GM20431 (cell line): ENCODE results near the gene TAB2.

Source experiments
- in situ Hi-C: fragments of 300-500 bp; cut with MseI, MboI; formaldehyde crosslinking; loops from one replicate; pipeline ENCODE4 v1.15.0; 2020; ENCODE audit warnings: low sequenced_read_pairs; ENCODE audit not compliant: unreplicated experiment

TAB2 gene

GRCh38 chr6:149397384-149397783, 79.9 kb downstream of the TAB2 start:
- in situ Hi-C loops: no loop called here

- in situ Hi-C loops: no loop called here
These were observed 82.5 kb downstream of the TAB2 start, which contains the start of gene SUMO4 for GRCh38 chr6:149400050-149400449. Gene SUMO4 (plus strand): TSS chr6:149400262. CDS start chr6:149400392, 130 bp downstream.

GRCh38 chr6:149403534-149403933, 86.0 kb downstream of the TAB2 start:
- in situ Hi-C loops: no loop called here

GRCh38 chr6:149405823-149406765, 88.6 kb downstream of the TAB2 start:
- in situ Hi-C loops: no loop called here

GRCh38 chr6:149409617-149410016, 92.1 kb downstream of the TAB2 start:
- in situ Hi-C loops: no loop called here

GRCh38 chr6:149410557-149410956, 93.0 kb downstream of the TAB2 start:
- in situ Hi-C loops: no loop called here

GRCh38 chr6:149414009-149414408, 96.5 kb downstream of the TAB2 start:
- in situ Hi-C loops: no loop called here

GRCh38 chr6:149414821-149415220, 97.3 kb downstream of the TAB2 start:
- in situ Hi-C loops: no loop called here

GRCh38 chr6:149419696-149420404, 102.3 kb downstream of the TAB2 start:
- in situ Hi-C loops: loop anchor here (10.0 kb wide), 1 partner anchor 395 kb away; no protein-coding TSS in a partner anchor

GRCh38 chr6:149421132-149421531, 103.6 kb downstream of the TAB2 start:
- in situ Hi-C loops: loop anchor here (10.0 kb wide), 1 partner anchor 396 kb away; no protein-coding TSS in a partner anchor

GRCh38 chr6:149422581-149422980, 105.1 kb downstream of the TAB2 start:
- in situ Hi-C loops: loop anchor here (10.0 kb wide), 1 partner anchor 398 kb away; no protein-coding TSS in a partner anchor

- in situ Hi-C loops: loop anchor here (10.0 kb wide), 1 partner anchor 399 kb away; no protein-coding TSS in a partner anchor
These were observed 106.5 kb downstream of the TAB2 start for GRCh38 chr6:149423964-149424440.

- in situ Hi-C loops: loop anchor here (10.0 to 25.0 kb wide), 2 partner anchors 338 to 400 kb away; no protein-coding TSS in a partner anchor
These were observed 107.7 kb downstream of the TAB2 start for GRCh38 chr6:149425224-149425623.

GRCh38 chr6:149425754-149426153, 108.2 kb downstream of the TAB2 start:
- in situ Hi-C loops: loop anchor here (10.0 to 25.0 kb wide), 2 partner anchors 338 to 401 kb away; no protein-coding TSS in a partner anchor

GRCh38 chr6:149428606-149429005, 111.1 kb downstream of the TAB2 start:
- in situ Hi-C loops: loop anchor here (10.0 to 25.0 kb wide), 2 partner anchors 341 to 404 kb away; no protein-coding TSS in a partner anchor

GRCh38 chr6:149429427-149430360, 112.2 kb downstream of the TAB2 start:
- in situ Hi-C loops: loop anchor here (10.0 to 25.0 kb wide), 2 partner anchors 342 to 405 kb away; no protein-coding TSS in a partner anchor

GRCh38 chr6:149431905-149432775, 114.6 kb downstream of the TAB2 start:
- in situ Hi-C loops: loop anchor here (25.0 kb wide), 1 partner anchor 345 kb away; no protein-coding TSS in a partner anchor

GRCh38 chr6:149433405-149433804, 115.9 kb downstream of the TAB2 start:
- in situ Hi-C loops: loop anchor here (25.0 kb wide), 1 partner anchor 346 kb away; no protein-coding TSS in a partner anchor
